Tongue (tissue), 2 donors: ENCODE data around the gene TAF3. TPM values are rescaled to one million over a fixed set of nuclear protein-coding genes. Genes with fewer than 3 reads are reported as not detected.

Source experiments
- DNase-seq: peaks from one replicate; pipeline ENCODE4 v3.0.0-alpha.2; 2015
- total RNA-seq: library from RNA; depleted of rRNA; stranded (reverse); fragments of >200 nt; gene quantifications from one replicate; pipeline ENCODE4 v1.2.3, GENCODE V29; 2014

Gene TAF3
- total RNA-seq, 1 donor from 2014 or later = 3.0 TPM

DNA sequence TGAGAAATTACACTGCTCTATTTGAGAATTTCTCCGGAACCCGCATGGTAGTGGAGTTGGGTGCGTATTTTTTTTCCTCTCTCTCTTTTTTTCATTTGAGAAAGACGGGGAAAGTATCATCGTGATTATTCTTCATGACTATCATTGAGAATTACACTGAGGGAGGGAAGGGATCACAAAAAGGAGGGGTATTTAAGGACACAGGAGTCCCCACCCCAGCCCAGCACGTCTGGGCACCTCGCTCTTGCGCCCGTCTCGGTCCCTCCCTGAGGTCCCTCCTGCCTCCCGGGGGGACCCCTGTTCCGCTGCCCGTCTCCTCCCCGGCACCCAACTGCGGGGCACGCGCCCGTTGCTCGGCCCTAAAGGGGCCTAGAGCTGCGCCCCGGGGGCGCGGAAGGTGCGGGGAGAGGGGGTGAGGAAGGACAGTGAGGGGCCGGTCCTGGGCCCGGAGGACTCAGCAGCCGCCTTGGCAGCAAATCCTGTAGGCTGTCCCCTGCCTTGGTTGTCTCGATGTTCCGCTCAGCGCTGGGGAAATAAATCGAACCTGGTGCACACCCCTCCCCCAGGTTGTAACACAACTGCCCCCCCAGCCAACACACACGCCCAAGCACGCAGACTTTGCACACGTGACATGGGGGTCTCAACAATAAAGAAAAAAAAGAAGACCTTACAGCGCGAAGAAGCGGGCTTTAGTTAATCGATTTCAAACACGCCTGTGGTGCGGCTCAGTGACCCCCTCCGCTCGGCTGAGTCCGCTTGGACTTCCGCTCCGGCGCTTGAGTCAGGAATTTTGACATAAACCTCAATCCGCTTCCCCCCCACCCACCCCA lies 217.6 kb downstream of the TAF3 start:
- no peak for DNase-seq

- no peak for DNase-seq
Measured at GRCh38 chr10:8036506-8037198, 218.3 kb downstream of the TAF3 start.

- no peak for DNase-seq
Measured at GRCh38 chr10:8037199-8037801, 219.0 kb downstream of the TAF3 start.

DNA sequence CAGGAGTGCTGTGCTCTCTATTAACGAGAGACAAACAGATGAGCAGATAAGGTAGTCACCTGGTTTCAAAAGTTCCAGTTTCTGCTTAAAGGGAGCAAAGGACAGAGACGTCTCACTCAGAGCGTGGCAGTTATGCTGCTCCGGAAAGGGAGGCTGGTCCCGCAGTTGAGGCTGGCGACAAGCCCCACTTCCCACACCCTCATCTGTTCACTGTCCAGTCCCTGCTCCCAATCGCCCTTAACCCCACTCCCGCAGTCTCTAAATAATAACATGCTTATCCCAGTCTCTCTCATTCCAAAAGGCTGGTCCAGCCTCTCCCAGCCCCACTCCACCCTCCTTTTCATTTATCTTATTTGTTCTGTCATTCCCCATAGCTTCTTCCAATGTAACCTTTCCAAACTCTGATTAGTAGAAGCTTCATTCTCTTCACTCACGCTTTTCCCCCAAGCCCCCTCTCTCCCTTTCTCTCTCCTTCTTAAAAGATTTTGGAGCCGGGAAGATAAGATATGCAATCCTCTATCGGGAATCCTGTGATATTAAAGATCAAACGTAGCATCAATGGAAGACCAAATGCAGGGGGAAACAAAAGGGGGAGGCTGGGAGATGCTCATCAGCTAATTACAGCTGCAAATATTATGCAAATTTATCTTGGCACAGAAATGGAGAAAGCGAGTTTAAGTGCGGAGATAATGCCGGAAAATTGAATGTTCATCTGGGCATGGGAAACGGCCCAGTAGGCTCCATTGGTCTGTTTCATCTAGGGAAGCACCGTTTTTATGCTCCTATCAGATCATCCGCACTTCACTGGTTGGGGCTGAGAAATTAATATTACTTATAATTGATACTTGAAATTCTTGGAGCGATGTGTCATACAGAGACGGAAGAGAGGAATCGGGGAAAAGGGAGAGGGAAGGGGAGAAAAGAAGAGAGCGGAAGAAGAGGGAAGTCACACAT lies 219.9 kb downstream of the TAF3 start:
- DNase-seq = no peak

DNA sequence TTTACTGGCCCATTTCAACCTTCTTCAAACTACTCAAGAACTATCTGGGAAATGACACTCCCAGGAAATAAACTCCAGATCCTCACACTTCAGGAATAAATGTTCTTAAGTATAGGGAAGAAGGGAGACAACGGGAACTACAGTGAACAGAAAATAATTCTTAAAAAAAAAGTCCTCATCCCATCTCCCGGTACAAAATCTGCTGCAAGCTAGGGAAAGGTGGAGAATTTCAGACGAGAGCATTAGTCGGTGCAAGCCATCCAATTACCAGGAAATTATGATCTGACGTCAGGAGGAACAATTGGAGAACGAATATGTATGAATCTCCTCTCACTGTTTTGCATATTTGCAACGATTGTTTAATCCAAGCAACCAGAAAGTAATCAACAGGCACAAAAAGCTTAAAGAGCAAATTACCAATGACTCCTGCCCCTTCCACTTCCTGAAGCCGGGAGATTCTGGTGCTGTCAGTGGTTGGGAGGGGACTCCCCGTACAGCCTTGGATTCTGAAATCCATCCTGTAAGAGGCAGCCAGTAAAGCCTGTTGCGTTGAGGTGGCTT lies 221.1 kb downstream of the TAF3 start:
- DNase-seq = no peak

- no peak for DNase-seq
Measured at GRCh38 chr10:8040651-8041050, 222.3 kb downstream of the TAF3 start.

GRCh38 chr10:8041284-8041991 lies 223.1 kb downstream of the TAF3 start:
- no peak for DNase-seq

DNA sequence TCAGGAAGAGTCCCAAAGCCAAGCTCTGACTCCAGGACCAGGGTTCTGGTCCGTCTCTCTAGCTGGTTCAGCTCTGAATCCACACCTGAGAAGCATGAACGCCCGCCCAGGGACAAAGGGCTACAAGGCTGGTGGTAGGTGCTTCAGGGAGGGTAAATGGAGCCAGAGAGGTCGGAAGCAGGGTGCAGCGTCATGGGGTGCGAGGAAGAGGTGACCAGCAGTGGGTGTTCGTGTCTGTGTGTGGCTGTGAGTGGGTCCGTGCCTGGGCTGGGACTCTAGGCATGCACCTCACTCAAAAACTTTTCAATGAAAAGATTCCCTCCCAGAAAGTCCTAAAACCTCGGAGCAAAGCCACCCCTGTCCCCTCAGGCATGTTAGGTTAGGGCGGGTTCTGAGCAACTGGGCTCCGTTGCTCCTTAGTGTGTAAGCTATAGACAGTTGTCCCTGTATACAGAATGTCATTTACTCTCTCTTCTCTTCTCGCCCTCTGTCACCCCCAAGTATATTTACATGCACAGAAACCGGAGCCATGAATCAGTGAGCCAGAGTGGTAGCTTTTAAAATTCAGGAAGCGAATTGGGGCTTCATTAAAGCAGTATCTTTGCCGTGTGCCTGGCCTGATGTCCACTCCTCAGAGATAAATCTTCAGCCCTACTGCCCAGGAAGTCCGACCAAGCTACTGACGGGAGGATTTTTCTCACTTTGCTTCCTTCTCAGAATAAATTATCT lies 223.9 kb downstream of the TAF3 start:
- DNase-seq = no peak

DNA sequence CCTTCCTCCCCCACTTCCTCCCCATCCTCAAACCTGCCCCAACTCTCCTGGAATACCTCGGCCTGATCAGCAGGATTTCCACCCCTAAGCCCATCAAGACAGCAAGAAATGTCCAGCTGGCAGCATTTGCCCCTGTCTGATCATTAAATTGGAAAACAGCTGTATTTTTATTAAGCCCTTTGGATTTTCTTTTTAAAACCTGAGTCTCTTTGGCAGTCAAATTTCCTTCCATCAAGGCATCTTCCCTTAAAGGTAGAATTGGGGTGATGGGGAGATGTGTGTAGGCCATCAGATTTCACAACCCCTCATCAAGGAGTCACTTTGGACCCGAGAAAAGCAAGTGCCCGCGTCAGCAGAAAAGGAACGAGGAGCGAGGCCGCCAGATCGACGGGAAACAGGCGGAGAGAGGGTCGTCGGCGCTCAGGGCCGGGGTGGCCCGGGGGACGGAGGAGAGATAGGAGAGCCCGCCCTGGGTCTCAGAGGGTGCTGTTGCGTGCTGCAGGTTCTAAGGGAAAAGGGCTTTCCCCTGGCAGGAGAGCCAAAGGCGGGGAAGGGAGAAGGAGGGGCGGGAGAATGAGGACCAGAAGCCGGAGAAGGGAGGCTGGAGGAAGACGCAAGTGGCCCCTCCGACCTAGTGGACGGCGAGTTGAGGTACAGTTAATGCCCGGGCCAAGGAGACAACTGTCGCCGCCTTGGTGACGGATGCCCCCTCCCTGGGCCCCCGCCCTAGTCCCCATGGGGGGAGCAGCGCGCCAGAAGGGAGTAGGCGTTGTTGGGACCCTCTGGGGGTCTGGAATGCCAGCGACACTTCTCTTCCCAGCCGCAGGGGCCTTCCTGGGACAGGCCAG lies 224.6 kb downstream of the TAF3 start:
- DNase-seq = no peak

DNA sequence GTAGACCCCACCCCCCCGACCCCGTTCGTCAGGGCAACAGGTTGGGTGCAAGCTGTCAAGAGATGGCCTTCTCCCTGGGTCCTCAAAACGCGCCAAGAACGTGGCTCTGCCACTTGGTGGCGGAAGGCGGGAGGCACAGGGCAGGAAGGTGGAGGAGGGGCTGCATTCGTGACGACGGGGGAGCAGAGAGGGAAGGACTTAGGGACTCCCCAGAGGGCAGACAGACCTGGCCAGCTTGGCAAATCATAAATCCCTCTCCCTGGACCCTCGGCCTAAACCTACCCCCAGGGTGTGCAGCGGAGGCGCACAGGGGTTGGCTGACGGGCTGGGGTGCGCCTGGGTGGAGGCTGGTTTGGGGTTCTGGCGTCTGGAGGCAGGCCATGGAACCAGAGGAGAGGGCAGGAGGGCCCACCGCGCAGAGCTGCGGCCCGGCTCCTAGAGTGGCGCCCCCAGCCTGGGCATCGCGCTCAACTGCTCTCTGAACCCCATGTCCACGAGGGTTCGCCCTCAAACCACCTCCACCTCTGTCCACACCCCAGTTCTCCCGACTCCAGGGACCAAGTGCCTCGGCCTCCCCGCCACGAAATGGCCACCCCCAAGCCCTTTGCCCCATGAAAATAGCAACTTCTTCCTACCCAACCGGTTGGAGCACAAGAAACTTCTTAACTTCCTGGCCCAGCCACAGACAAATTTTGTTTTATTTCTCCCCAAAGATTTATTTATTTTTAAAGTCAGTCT lies 225.4 kb downstream of the TAF3 start:
- DNase-seq = no peak

DNA sequence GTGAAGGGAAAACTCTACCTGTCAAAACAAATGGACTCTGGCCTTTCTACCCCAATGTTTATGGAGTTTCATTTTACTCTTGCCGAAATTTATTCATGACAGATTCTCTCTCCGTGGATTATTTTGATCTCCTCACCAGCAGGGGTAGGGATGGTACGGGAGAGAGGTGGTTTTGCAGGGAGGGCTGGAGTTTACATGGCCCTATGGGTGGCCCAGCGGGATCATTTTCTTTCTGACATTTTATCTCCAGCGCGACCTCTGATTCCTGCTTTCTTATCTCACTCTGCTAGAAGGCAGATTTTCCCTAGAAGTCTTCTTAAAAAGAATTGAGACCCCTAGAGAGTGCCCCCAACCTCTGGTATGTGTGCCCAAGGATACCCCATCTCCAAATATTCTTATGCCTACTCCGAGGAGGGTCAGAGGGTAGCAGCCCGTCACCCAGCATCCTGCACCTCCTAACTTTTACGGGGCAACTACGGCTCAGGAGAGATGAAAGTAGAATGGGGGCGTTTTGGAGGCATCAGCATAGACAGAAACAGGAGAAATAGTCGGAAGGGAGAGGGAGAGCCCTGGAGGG lies 226.1 kb downstream of the TAF3 start:
- DNase-seq = no peak

- no peak for DNase-seq
Measured at GRCh38 chr10:8044908-8045725, 226.8 kb downstream of the TAF3 start.

DNA sequence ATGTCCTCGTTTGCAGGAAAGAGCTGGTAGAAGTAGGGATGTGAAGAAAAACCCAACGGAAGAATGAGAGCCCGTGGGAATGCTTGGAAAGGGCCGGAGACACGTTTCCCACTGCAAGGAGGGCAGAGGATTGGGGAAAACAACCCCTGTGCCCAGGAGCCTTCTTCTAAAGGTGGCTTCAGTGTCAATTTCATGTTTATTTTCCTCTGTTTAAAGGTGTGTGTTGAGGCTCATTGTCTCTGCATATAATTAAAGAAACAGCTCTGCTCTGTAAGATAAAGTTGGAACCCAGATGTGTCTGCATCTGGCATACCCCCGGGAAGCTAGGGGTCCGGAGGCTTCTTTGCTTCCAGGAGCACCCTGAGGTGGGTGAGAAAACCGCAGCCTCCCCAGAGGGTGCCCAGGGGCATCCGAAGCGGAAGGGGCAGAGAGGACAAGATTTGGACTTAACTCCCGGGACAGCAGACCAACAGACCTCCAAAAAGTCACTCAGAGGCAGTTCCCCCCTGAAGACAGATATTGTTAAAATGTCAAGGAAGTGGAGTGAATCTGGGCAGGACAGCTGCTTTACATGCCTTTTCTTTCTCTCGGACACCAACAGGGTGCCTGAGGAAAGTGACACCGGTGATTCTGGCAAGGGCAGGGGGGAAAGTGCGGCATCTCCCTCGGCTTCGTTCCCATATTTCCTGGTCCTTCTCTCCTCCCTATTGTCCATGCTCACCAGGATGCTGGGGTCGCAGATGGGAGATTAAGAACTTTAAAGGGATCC lies 227.6 kb downstream of the TAF3 start:
- DNase-seq = no peak

GRCh38 chr10:8047452-8048280 lies 229.4 kb downstream of the TAF3 start:
- no peak for DNase-seq

- DNase-seq = no peak
Measured at GRCh38 chr10:8048281-8049008, 230.1 kb downstream of the TAF3 start.
